Natural killer cell treated with Interleukin-12 subunit alpha and Interleukin-12 subunit beta and Interleukin-15 and Interleukin-18, amount 100 ng/mL, for 72 hours (primary cell): Measurements from ENCODE around the gene CLEC16A. TPM values are rescaled to one million over a fixed set of nuclear protein-coding genes. Genes with fewer than 3 reads are reported as not detected.

Source experiments
- ATAC-seq, 2 donors: fragments of 150-1000 bp; cut with Tn5 transposase in 1 of 2; sonication (Bioruptor Pico), chemical (Tn5 transposase) in 1 of 2; 2 replicates each; pipeline ENCODE4 v1.10.0; 2021
- DNase-seq: peaks from one replicate; pipeline ENCODE4 v3.0.0; 2022; ENCODE audit warnings: low spot score
- H3K27ac Mint-ChIP-seq, 2 donors: 1 replicate in 1 of 2; 2 replicates in 1 of 2; pipeline ENCODE4 v1.8.0; 2022; ENCODE audit warnings: mixed read lengths in 2 of 2, mild to moderate bottlenecking in 1 of 2, moderate library complexity in 1 of 2
- H3K27me3 Mint-ChIP-seq, 2 donors: 1 replicate in 1 of 2; 2 replicates in 1 of 2; pipeline ENCODE4 v1.8.0; 2022; ENCODE audit warnings: mixed read lengths in 2 of 2
- H3K36me3 Mint-ChIP-seq: one replicate; pipeline ENCODE4 v1.8.0; 2022; ENCODE audit warnings: mixed read lengths
- H3K4me1 Mint-ChIP-seq, 2 donors: 1 replicate in 1 of 2; 2 replicates in 1 of 2; pipeline ENCODE4 v1.8.0; 2022; ENCODE audit warnings: low read depth in 2 of 2, mixed read lengths in 2 of 2, mild to moderate bottlenecking in 1 of 2
- H3K4me3 Mint-ChIP-seq: one replicate; pipeline ENCODE4 v1.8.0; 2022; ENCODE audit warnings: mixed read lengths
- H3K9me3 Mint-ChIP-seq: 2 replicates; pipeline ENCODE4 v1.8.0; 2022; ENCODE audit warnings: mixed read lengths
- total RNA-seq, 2 donors: library from RNA; stranded (reverse); gene quantifications; one replicate each; pipeline ENCODE4 v1.2.3, GENCODE V29; 2022

The CLEC16A gene
- total RNA-seq, 2 donors from 2014 or later: 42.5 to 60.2 TPM

GRCh38 chr16:10987361-10988163, 43.2 kb downstream of the CLEC16A start:
- Mint-ChIP-seq H3K4me1 (peaks cover 77 to 81% of the 10 kb centered on the region in 2 donors), H3K9me3 (no peaks in the 10 kb centered on the region), H3K4me3 (peak overlapping the region; percentile 74), H3K27me3 (no peaks in the 10 kb centered on the region), H3K36me3 (peaks cover 22% of the 10 kb centered on the region), H3K27ac (peak overlapping the region; percentile 89)
- DNase-seq (no peak), ATAC-seq (peak; percentile 56 to 82)

- Mint-ChIP-seq H3K4me1 (peaks cover 78 to 81% of the 10 kb centered on the region in 2 donors), H3K36me3 (peaks cover 20% of the 10 kb centered on the region)
These were observed 43.9 kb downstream of the CLEC16A start for GRCh38 chr16:10988164-10988803.

GRCh38 chr16:10988879-10989278, 44.5 kb downstream of the CLEC16A start:
- Mint-ChIP-seq H3K4me1 (peaks cover 75 to 77% of the 10 kb centered on the region in 2 donors), H3K27me3 (no peaks in the 10 kb centered on the region), H3K9me3 (no peaks in the 10 kb centered on the region), H3K36me3 (peaks cover 20% of the 10 kb centered on the region), H3K4me3 (peak overlapping the region; percentile 74), H3K27ac (peak overlapping the region; percentile 89)
- DNase-seq (no peak), ATAC-seq (peak; percentile 66)

More at GRCh38 chr16:10988164-10988803, 43.9 kb downstream of the CLEC16A start:
- DNase-seq: peak; percentile 87
- Mint-ChIP-seq H3K27ac (peak overlapping the region; percentile 89), H3K9me3 (no peaks in the 10 kb centered on the region), H3K4me3 (peak overlapping the region; percentile 74), H3K27me3 (no peaks in the 10 kb centered on the region)
- ATAC-seq: peak; percentile 90 to 91

GRCh38 chr16:10989559-10989958, 45.2 kb downstream of the CLEC16A start:
- ATAC-seq (no peak), DNase-seq (no peak)
- peak overlapping the region; percentile 74 for H3K4me3 Mint-ChIP-seq
- H3K27me3 Mint-ChIP-seq: no peaks in the 10 kb centered on the region
- H3K4me1 Mint-ChIP-seq: peaks cover 75 to 76% of the 10 kb centered on the region in 2 donors
- no peaks in the 10 kb centered on the region for H3K9me3 Mint-ChIP-seq
- peak overlapping the region; percentile 89 for H3K27ac Mint-ChIP-seq
- peaks cover 19% of the 10 kb centered on the region for H3K36me3 Mint-ChIP-seq

- Mint-ChIP-seq H3K9me3 (no peaks in the 10 kb centered on the region), H3K27me3 (no peaks in the 10 kb centered on the region), H3K36me3 (peaks cover 18% of the 10 kb centered on the region), H3K4me3 (peak overlapping the region; percentile 79), H3K27ac (peak overlapping the region; percentile 89), H3K4me1 (peaks cover 78 to 80% of the 10 kb centered on the region in 2 donors)
- DNase-seq: no peak
- ATAC-seq: no peak
These were observed 46.0 kb downstream of the CLEC16A start for GRCh38 chr16:10990378-10990777.

- Mint-ChIP-seq H3K27ac (peak overlapping the region; percentile 89), H3K4me3 (peak overlapping the region; percentile 79), H3K4me1 (peaks cover 74 to 80% of the 10 kb centered on the region in 2 donors), H3K27me3 (no peaks in the 10 kb centered on the region), H3K9me3 (no peaks in the 10 kb centered on the region), H3K36me3 (peaks cover 18% of the 10 kb centered on the region)
- no peak for DNase-seq
- ATAC-seq: no peak
These were observed 47.7 kb downstream of the CLEC16A start for GRCh38 chr16:10992112-10992511.

- no peaks in the 10 kb centered on the region for H3K27me3 Mint-ChIP-seq
- DNase-seq: no peak
- H3K9me3 Mint-ChIP-seq: no peaks in the 10 kb centered on the region
- peak overlapping the region; percentile 79 for H3K4me3 Mint-ChIP-seq
- peaks cover 72 to 76% of the 10 kb centered on the region in 2 donors for H3K4me1 Mint-ChIP-seq
- H3K27ac Mint-ChIP-seq: peak overlapping the region; percentile 89
- H3K36me3 Mint-ChIP-seq: peaks cover 22% of the 10 kb centered on the region
- no peak for ATAC-seq
These were observed 48.4 kb downstream of the CLEC16A start for GRCh38 chr16:10992797-10993196.

GRCh38 chr16:10993649-10994048, 49.3 kb downstream of the CLEC16A start:
- Mint-ChIP-seq H3K27me3 (no peaks in the 10 kb centered on the region), H3K4me1 (peaks cover 72 to 73% of the 10 kb centered on the region in 2 donors), H3K27ac (no peak overlapping the region), H3K36me3 (peaks cover 24% of the 10 kb centered on the region), H3K4me3 (no peak overlapping the region), H3K9me3 (no peaks in the 10 kb centered on the region)
- no peak for DNase-seq
- ATAC-seq: no peak

- no peaks in the 10 kb centered on the region for H3K9me3 Mint-ChIP-seq
- H3K27ac Mint-ChIP-seq: peak overlapping the region in 1 of 2 donors; percentile 76
- ATAC-seq: no peak
- peaks cover 24% of the 10 kb centered on the region for H3K36me3 Mint-ChIP-seq
- H3K4me1 Mint-ChIP-seq: peaks cover 65 to 67% of the 10 kb centered on the region in 2 donors
- H3K4me3 Mint-ChIP-seq: no peak overlapping the region
- no peaks in the 10 kb centered on the region for H3K27me3 Mint-ChIP-seq
- DNase-seq: no peak
These were observed 50.2 kb downstream of the CLEC16A start for GRCh38 chr16:10994571-10994970.

- ATAC-seq (no peak), DNase-seq (no peak)
- Mint-ChIP-seq H3K9me3 (no peaks in the 10 kb centered on the region), H3K4me1 (peaks cover 58 to 61% of the 10 kb centered on the region in 2 donors), H3K4me3 (no peak overlapping the region), H3K27me3 (no peaks in the 10 kb centered on the region), H3K27ac (peak overlapping the region in 1 of 2 donors; percentile 62), H3K36me3 (peaks cover 24% of the 10 kb centered on the region)
These were observed 51.2 kb downstream of the CLEC16A start for GRCh38 chr16:10995565-10995964.

- H3K9me3 Mint-ChIP-seq: no peaks in the 10 kb centered on the region
- H3K4me3 Mint-ChIP-seq: no peak overlapping the region
- no peaks in the 10 kb centered on the region for H3K27me3 Mint-ChIP-seq
- H3K27ac Mint-ChIP-seq: peak overlapping the region in 1 of 2 donors; percentile 87
- H3K4me1 Mint-ChIP-seq: peaks cover 38 to 42% of the 10 kb centered on the region in 2 donors
- peaks cover 16% of the 10 kb centered on the region for H3K36me3 Mint-ChIP-seq
- no peak for DNase-seq
- ATAC-seq: no peak
These were observed 53.1 kb downstream of the CLEC16A start for GRCh38 chr16:10997485-10997884.

GRCh38 chr16:10999300-10999699, 54.9 kb downstream of the CLEC16A start:
- peaks cover 12% of the 10 kb centered on the region for H3K36me3 Mint-ChIP-seq
- no peak overlapping the region for H3K4me3 Mint-ChIP-seq
- DNase-seq (no peak), ATAC-seq (no peak)
- H3K27ac Mint-ChIP-seq: peak overlapping the region in 1 of 2 donors; percentile 87
- no peaks in the 10 kb centered on the region for H3K27me3 Mint-ChIP-seq
- peaks cover 28 to 34% of the 10 kb centered on the region in 2 donors for H3K4me1 Mint-ChIP-seq
- H3K9me3 Mint-ChIP-seq: no peaks in the 10 kb centered on the region

GRCh38 chr16:11001611-11002010, 57.2 kb downstream of the CLEC16A start:
- no peak for DNase-seq
- ATAC-seq: no peak
- Mint-ChIP-seq H3K4me3 (no peak overlapping the region), H3K27me3 (no peaks in the 10 kb centered on the region), H3K36me3 (peaks cover 17% of the 10 kb centered on the region), H3K9me3 (no peaks in the 10 kb centered on the region), H3K4me1 (peaks cover 30 to 35% of the 10 kb centered on the region in 2 donors), H3K27ac (peak overlapping the region in 1 of 2 donors; percentile 74)

- no peak for ATAC-seq
- no peak for DNase-seq
- Mint-ChIP-seq H3K9me3 (no peaks in the 10 kb centered on the region), H3K4me3 (no peak overlapping the region), H3K27me3 (no peaks in the 10 kb centered on the region), H3K4me1 (peaks cover 25 to 32% of the 10 kb centered on the region in 2 donors), H3K36me3 (peaks cover 11% of the 10 kb centered on the region), H3K27ac (peak overlapping the region in 1 of 2 donors; percentile 74)
These were observed 58.8 kb downstream of the CLEC16A start for GRCh38 chr16:11003141-11003540.
